Small intestine (tissue), 7 donors: Measurements from ENCODE around the gene PRDM16. TPM values are rescaled to one million over a fixed set of nuclear protein-coding genes. Genes with fewer than 3 reads are reported as not detected.

Source experiments
- DNase-seq, 2 donors: peaks; one replicate each; pipeline versions ENCODE4 v3.0.0 to v3.0.0-alpha.2; 2013
- FAIRE-seq: peaks from 2 replicates; lab custom pipeline; 2012; peaks lifted over from hg19 to GRCh38; lab: Jason Lieb, UNC
- H3K27ac ChIP-seq, 3 donors: one replicate each; pipeline ENCODE4 v1.5.1; 2013; ENCODE audit warnings: low read length in 2 of 3, mild to moderate bottlenecking in 2 of 3, control low read depth in 1 of 3, inconsistent platforms in 1 of 3, low read depth in 1 of 3, moderate library complexity in 1 of 3
- H3K27me3 ChIP-seq, 3 donors: one replicate each; pipeline ENCODE4 v1.6.1; 2013; ENCODE audit warnings: low read length in 3 of 3, inconsistent platforms in 1 of 3; ENCODE audit not compliant: control insufficient read depth in 3 of 3, insufficient read depth in 3 of 3
- H3K36me3 ChIP-seq, 3 donors: one replicate each; pipeline ENCODE4 v1.6.1; 2013; ENCODE audit warnings: low read length in 3 of 3, inconsistent platforms in 1 of 3, low read depth in 1 of 3, mild to moderate bottlenecking in 1 of 3, moderate library complexity in 1 of 3; ENCODE audit not compliant: control insufficient read depth in 3 of 3, insufficient read depth in 2 of 3
- H3K4me1 ChIP-seq, 3 donors: one replicate each; pipeline ENCODE4 v1.6.1; 2013; ENCODE audit warnings: low read length in 2 of 3, inconsistent platforms in 1 of 3, low read depth in 1 of 3, mild to moderate bottlenecking in 1 of 3, moderate library complexity in 1 of 3; ENCODE audit not compliant: control insufficient read depth in 3 of 3, insufficient read depth in 2 of 3
- H3K4me3 ChIP-seq, 3 donors: one replicate each; pipeline ENCODE4 v1.5.1; 2013; ENCODE audit warnings: low read length in 3 of 3, control low read depth in 1 of 3, inconsistent platforms in 1 of 3, low read depth in 1 of 3, mild to moderate bottlenecking in 1 of 3, moderate library complexity in 1 of 3
- H3K9me3 ChIP-seq, 2 donors: one replicate each; pipeline ENCODE4 v1.6.1; 2013; ENCODE audit warnings: low read depth in 1 of 2, low read length in 1 of 2; ENCODE audit not compliant: control insufficient read depth in 2 of 2, insufficient read depth in 1 of 2
- WGBS, 3 donors: extraction: QIAGEN DNeasy Blood & Tissue Kit; methylation state at CpG; one replicate each; pipeline ENCODE4 v1.1.7; 2013; 5-methylcytosine and 5-hydroxymethylcytosine counted together
- polyA plus RNA-seq, 4 donors: library from polyadenylated mRNA; stranded (reverse) in 3 of 4; unstranded in 1 of 4; fragments of 200-250 nt in 3 of 4; fragments of 120-200 nt in 1 of 4; gene quantifications; one replicate each; pipeline versions ENCODE4 v1.2.1 to v1.2.3, GENCODE V29; 2013
- donor health status: healthy with polysubstance abuse.
- donor health status: control.
- donor health status: control.
- donor health status: Bipolar disorder and iron deficiency.
- donor health status: healthy.

Gene PRDM16
- polyA plus RNA-seq, 4 donors = 5.4 to 11.4 (median 8.2) TPM

- peaks cover 0 to 65% (median 6%) of the 10 kb centered on the region in 3 donors for H3K36me3 ChIP-seq
- DNase-seq (no peak), FAIRE-seq (no peak)
- no peaks in the 10 kb centered on the region for H3K4me1 ChIP-seq
- no peak overlapping the region for H3K27ac ChIP-seq
- H3K27me3 ChIP-seq = no peaks in the 10 kb centered on the region
- 83 to 92% (median 87%) methylated on average over 12 of the region's 12 CpGs for WGBS, 3 donors
- H3K9me3 ChIP-seq = no peaks in the 10 kb centered on the region
- H3K4me3 ChIP-seq = no peak overlapping the region
Observed at GRCh38 chr1:3404301-3404700, 335.3 kb downstream of the PRDM16 start.

- no peak overlapping the region for H3K4me3 ChIP-seq
- no peaks in the 10 kb centered on the region for H3K4me1 ChIP-seq
- no peak for DNase-seq
- WGBS, 3 donors = 95% methylated on average over 23 to 27 of the region's 27 CpGs
- H3K36me3 ChIP-seq = peaks cover 0 to 65% (median 6%) of the 10 kb centered on the region in 3 donors
- H3K27me3 ChIP-seq = no peaks in the 10 kb centered on the region
- H3K27ac ChIP-seq = no peak overlapping the region
- no peak for FAIRE-seq
- H3K9me3 ChIP-seq = no peaks in the 10 kb centered on the region
Observed at GRCh38 chr1:3404801-3405200, 335.8 kb downstream of the PRDM16 start.

- no peak overlapping the region for H3K4me3 ChIP-seq
- 91 to 97% (median 92%) methylated on average over 14 to 30 of the region's 30 CpGs for WGBS, 3 donors
- H3K9me3 ChIP-seq = no peaks in the 10 kb centered on the region
- H3K36me3 ChIP-seq = peaks cover 0 to 63% (median 6%) of the 10 kb centered on the region in 3 donors
- FAIRE-seq = no peak
- H3K27me3 ChIP-seq = no peaks in the 10 kb centered on the region
- DNase-seq = no peak
- no peaks in the 10 kb centered on the region for H3K4me1 ChIP-seq
- no peak overlapping the region for H3K27ac ChIP-seq
Observed at GRCh38 chr1:3405491-3405890, 336.5 kb downstream of the PRDM16 start.

- Histone ChIP-seq H3K36me3 (peaks cover 0 to 65% (median 6%) of the 10 kb centered on the region in 3 donors), H3K4me3 (no peak overlapping the region), H3K27ac (no peak overlapping the region), H3K9me3 (no peaks in the 10 kb centered on the region), H3K4me1 (no peaks in the 10 kb centered on the region), H3K27me3 (no peaks in the 10 kb centered on the region)
- DNase-seq = no peak
- FAIRE-seq = no peak
- WGBS, 3 donors = 88 to 91% (median 90%) methylated on average over 17 of the region's 17 CpGs
Observed at GRCh38 chr1:3405974-3406867, 337.2 kb downstream of the PRDM16 start.

- no peak overlapping the region for H3K4me3 ChIP-seq
- WGBS, 3 donors = 91 to 95% (median 94%) methylated on average over 12 of the region's 12 CpGs
- H3K4me1 ChIP-seq = no peaks in the 10 kb centered on the region
- DNase-seq = no peak
- no peak for FAIRE-seq
- H3K9me3 ChIP-seq = no peaks in the 10 kb centered on the region
- H3K36me3 ChIP-seq = peaks cover 0 to 72% (median 6%) of the 10 kb centered on the region in 3 donors
- H3K27ac ChIP-seq = no peak overlapping the region
- H3K27me3 ChIP-seq = no peaks in the 10 kb centered on the region
Observed at GRCh38 chr1:3407021-3407420, 338.0 kb downstream of the PRDM16 start.

GRCh38 chr1:3408751-3409266 lies 339.8 kb downstream of the PRDM16 start:
- Histone ChIP-seq H3K36me3 (peaks cover 0 to 64% (median 6%) of the 10 kb centered on the region in 3 donors), H3K4me3 (no peak overlapping the region), H3K4me1 (no peaks in the 10 kb centered on the region), H3K27ac (no peak overlapping the region), H3K9me3 (no peaks in the 10 kb centered on the region), H3K27me3 (no peaks in the 10 kb centered on the region)
- WGBS, 3 donors = 94 to 96% (median 95%) methylated on average over 36 of the region's 36 CpGs
- DNase-seq = no peak
- no peak for FAIRE-seq

- Histone ChIP-seq H3K4me3 (no peak overlapping the region), H3K36me3 (peaks cover 0 to 62% (median 6%) of the 10 kb centered on the region in 3 donors), H3K27ac (no peak overlapping the region), H3K9me3 (no peaks in the 10 kb centered on the region), H3K27me3 (no peaks in the 10 kb centered on the region), H3K4me1 (no peaks in the 10 kb centered on the region)
- DNase-seq (no peak), FAIRE-seq (no peak)
- WGBS, 3 donors = 81 to 90% (median 87%) methylated on average over 19 of the region's 19 CpGs
Observed at GRCh38 chr1:3409366-3410141, 340.6 kb downstream of the PRDM16 start.
